Activated T-helper 17 cell treated with anti-CD3 and anti-CD28 coated beads, Interleukin-2, amount 50 U/mL, for 72 hours (primary cell): ENCODE results near the gene MAS1. TPM values are rescaled to one million over a fixed set of nuclear protein-coding genes. Genes with fewer than 3 reads are reported as not detected.
"Not testable (repeated sequence)": the region's sequence is repeated elsewhere in the genome, so short reads cannot be mapped to it uniquely, and the experiment has no call there.

Experiments
- ATAC-seq: fragments of 150-1000 bp; cut with Tn5 transposase; replicated peaks from 2 replicates; pipeline ENCODE4 v1.10.0; 2021; ENCODE audit warnings: mild to moderate bottlenecking, moderate library complexity
- H3K27ac Mint-ChIP-seq: one replicate; pipeline ENCODE4 v1.8.0; 2022; ENCODE audit warnings: mixed read lengths
- H3K27me3 Mint-ChIP-seq: one replicate; pipeline ENCODE4 v1.8.0; 2022; ENCODE audit warnings: mixed read lengths
- H3K36me3 Mint-ChIP-seq: one replicate; pipeline ENCODE4 v1.8.0; 2022; ENCODE audit warnings: low read depth, mild to moderate bottlenecking, mixed read lengths
- H3K4me1 Mint-ChIP-seq: one replicate; pipeline ENCODE4 v1.8.0; 2022; ENCODE audit warnings: mixed read lengths
- H3K4me3 Mint-ChIP-seq: one replicate; pipeline ENCODE4 v1.8.0; 2022; ENCODE audit warnings: mild to moderate bottlenecking, mixed read lengths
- H3K9me3 Mint-ChIP-seq: one replicate; pipeline ENCODE4 v1.8.0; 2022; ENCODE audit warnings: mixed read lengths
- total RNA-seq, 2 donors: library from RNA; stranded (reverse); gene quantifications; one replicate each; pipeline ENCODE4 v1.2.3, GENCODE V29; 2022

Gene MAS1
- total RNA-seq, 2 donors from 2014 or later, result not detected

DNA sequence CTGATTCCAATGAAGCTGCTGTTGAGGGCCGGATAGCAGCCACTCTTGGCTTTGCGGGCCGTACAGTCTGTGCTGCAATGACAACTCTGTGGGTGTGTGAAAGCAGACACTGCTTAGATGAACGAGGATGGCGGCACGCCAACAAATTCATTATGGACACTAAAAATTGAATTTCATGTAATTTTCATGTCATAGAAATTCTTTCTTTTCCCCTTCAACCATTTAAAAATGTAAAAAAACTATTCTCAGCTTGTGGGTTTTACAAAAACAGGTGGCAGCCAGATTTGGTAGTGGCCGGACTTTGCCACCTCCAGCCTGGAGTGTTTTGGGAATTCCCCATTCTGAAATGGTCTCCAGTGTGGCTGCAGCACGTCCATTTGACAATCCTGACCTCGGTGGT, 26.0 kb downstream of the MAS1 start:
- H3K9me3 Mint-ChIP-seq, result no peaks in the 10 kb centered on the region
- peaks cover 6% of the 10 kb centered on the region for H3K4me1 Mint-ChIP-seq
- H3K27me3 Mint-ChIP-seq, result peaks cover 14% of the 10 kb centered on the region
- no peak for ATAC-seq
- no peak overlapping the region for H3K4me3 Mint-ChIP-seq
- H3K36me3 Mint-ChIP-seq, result no peaks in the 10 kb centered on the region
- no peak overlapping the region for H3K27ac Mint-ChIP-seq

DNA sequence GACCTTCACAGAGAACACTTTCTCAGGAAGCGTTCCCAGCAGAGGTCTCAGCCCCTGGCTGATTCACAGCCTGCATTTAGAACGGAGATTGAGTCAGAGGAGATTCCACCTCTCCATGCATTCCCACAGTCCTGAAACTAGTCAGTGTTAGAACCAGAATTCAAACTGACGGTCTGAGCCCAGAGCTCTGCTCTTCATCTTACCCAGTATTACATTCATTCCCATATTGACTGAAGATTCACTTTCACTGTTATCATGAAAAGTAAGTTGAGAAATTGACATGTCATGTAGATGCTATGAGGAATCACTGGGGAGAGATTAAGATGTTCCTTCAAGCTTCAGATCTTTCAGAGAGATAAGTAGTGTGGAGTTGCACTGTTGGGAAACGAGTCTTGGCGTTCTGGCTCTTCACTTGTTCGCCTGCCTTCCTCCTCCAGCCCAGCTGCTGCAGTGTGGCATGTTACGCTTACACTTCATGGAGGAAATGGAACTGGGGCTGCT, 28.3 kb downstream of the MAS1 start:
- ATAC-seq, result peak; percentile 34
- H3K4me3 Mint-ChIP-seq, result no peak overlapping the region
- H3K4me1 Mint-ChIP-seq, result peaks cover 3% of the 10 kb centered on the region
- H3K27ac Mint-ChIP-seq, result no peak overlapping the region
- no peaks in the 10 kb centered on the region for H3K36me3 Mint-ChIP-seq
- peaks cover 2% of the 10 kb centered on the region for H3K9me3 Mint-ChIP-seq
- peaks cover 9% of the 10 kb centered on the region for H3K27me3 Mint-ChIP-seq

DNA sequence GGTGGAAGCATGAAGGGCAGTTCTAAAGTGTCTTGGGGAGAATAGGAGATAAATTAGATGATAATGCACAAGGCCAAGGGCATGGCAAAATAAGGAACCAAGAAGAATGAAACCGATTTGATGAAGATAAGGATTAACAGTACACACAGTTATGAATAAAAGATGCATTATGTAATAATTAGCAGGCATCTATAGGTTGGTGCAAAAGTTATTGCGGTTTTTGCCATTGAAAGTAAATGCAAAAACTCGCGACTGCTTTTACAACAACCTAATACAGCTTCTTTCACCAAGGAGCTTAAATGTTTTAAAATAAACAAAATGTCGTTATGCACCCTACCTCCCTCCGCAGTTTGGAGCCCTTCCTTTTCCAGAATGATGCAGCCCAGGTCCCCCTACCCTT, 29.0 kb downstream of the MAS1 start:
- H3K9me3 Mint-ChIP-seq, result peaks cover 4% of the 10 kb centered on the region
- H3K36me3 Mint-ChIP-seq, result no peaks in the 10 kb centered on the region
- no peak overlapping the region for H3K27ac Mint-ChIP-seq
- no peak overlapping the region for H3K4me3 Mint-ChIP-seq
- H3K4me1 Mint-ChIP-seq, result no peaks in the 10 kb centered on the region
- peaks cover 9% of the 10 kb centered on the region for H3K27me3 Mint-ChIP-seq
- no peak for ATAC-seq

DNA sequence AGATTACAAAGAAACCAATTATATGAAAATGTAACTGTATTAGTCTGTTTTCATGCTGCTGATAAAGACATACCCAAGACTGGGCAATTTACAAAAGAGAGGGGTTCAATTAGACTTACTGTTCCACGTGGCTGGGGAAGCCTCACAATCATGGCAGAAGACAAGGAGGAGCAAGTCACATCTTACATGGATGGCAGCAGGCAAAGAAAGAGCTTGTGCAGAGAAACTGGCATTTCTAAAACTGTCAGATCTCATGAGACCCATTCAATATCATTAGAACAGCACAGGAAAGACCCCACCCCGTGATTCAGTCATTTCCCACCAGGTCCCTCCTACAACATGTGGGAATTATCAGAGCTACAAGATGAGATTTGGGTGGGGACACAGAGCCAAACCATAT, 33.4 kb downstream of the MAS1 start:
- H3K4me3 Mint-ChIP-seq, ATAC-seq, H3K27me3 Mint-ChIP-seq, H3K9me3 Mint-ChIP-seq, H3K4me1 Mint-ChIP-seq, H3K27ac Mint-ChIP-seq, H3K36me3 Mint-ChIP-seq: not testable (repeated sequence)

DNA sequence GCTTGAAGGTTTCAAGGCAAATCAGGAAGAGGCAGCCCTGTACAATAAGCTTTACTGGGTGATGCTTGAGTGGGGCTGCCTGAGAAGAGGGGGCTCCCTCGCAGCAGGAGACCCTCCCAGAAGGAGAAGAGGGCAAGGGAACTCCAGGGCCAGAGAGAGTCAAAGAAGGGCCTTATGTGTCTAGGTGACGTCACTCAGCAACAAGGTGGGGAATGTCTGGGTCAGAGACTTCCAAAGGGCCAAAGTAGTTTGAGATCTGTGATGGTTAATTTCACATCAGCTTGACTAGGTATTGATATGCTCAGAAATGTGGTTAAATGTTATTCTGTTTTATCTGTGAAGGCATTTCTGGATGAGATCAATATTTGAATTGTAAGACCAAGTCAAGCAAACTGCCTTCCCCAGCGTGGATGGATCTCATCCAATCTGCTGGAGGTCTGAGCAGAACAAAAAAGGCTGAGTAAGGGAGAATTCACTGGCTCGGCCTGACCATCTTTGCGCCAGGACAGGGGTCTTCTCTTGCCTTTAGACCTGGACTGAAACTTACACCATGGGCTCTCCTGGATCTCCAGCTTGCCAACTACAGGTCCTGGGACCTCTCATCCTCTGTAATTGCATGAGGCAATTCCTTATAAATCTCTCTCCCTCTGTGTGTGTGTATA, 35.9 kb downstream of the MAS1 start:
- no peaks in the 10 kb centered on the region for H3K36me3 Mint-ChIP-seq
- no peak overlapping the region for H3K4me3 Mint-ChIP-seq
- peaks cover 20% of the 10 kb centered on the region for H3K4me1 Mint-ChIP-seq
- H3K27me3 Mint-ChIP-seq, result no peaks in the 10 kb centered on the region
- no peak for ATAC-seq
- H3K27ac Mint-ChIP-seq, result no peak overlapping the region
- H3K9me3 Mint-ChIP-seq, result peaks cover 4% of the 10 kb centered on the region

DNA sequence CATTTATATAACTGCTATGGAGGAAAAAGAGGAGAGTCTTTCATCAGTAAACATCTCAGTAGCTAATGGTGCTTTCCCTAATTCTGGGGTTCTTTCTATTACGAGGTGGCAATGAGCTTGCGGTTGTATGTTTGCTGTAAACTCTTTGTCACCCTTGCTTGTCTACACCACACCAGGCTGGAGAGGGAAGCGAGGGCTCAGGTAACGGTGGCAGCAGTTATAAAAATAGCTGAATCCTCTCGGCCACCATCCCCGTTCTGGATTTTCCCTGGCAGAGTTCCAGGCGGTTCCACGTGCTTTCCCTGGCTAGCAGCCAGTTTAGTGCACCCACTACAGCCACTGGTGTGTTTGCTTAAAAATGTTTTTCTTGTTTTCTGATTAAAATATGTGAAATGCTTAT, 39.0 kb downstream of the MAS1 start:
- peak; percentile 57 for ATAC-seq
- H3K36me3 Mint-ChIP-seq, result no peaks in the 10 kb centered on the region
- H3K27ac Mint-ChIP-seq, result peak overlapping the region; percentile 96
- peak overlapping the region; percentile 49 for H3K4me3 Mint-ChIP-seq
- no peaks in the 10 kb centered on the region for H3K9me3 Mint-ChIP-seq
- no peaks in the 10 kb centered on the region for H3K27me3 Mint-ChIP-seq
- H3K4me1 Mint-ChIP-seq, result peaks cover 28% of the 10 kb centered on the region

DNA sequence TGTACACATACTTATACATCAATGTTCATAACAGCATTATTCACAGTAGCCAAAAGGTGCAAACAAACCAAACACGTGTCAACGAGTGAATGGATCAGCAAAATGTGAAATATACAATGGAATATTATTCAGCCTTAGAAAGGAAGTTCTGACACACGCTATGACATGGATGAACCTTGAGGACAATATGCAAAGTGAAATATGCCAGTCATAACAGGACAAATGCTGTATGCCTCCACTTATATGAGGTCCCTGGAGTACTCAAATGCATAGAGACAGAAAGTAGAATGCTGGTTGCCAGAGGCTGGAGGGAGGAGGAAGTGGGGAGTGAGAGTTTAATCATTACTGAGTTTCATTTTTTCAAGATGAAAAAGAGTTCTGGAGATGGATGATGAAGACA, 40.3 kb downstream of the MAS1 start:
- peak; percentile 91 for ATAC-seq
- Mint-ChIP-seq H3K36me3 (no peaks in the 10 kb centered on the region), H3K9me3 (no peaks in the 10 kb centered on the region), H3K4me1 (peaks cover 28% of the 10 kb centered on the region), H3K4me3 (peak overlapping the region; percentile 49), H3K27me3 (no peaks in the 10 kb centered on the region), H3K27ac (peak overlapping the region; percentile 96)

DNA sequence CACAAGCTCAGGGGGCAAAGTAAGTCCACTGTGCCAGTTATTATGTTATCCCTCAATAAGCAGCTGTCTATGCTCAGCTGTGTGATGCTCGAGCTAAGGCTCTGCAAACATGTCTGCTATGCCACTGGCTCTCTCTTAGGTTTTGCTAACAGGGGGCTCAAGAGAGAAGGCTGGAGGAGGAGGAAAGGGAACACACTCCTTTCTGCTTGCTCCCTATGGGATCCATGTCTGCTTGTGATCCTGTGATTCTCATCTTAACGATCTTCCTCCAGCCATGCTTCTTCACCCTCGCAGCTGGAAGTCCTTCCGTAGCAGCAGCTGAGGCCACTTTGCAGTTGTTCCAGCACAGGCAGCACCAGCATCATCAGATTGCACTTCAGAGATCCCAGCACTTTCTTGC, 41.1 kb downstream of the MAS1 start:
- H3K9me3 Mint-ChIP-seq, result no peaks in the 10 kb centered on the region
- ATAC-seq, result no peak
- H3K27ac Mint-ChIP-seq, result peak overlapping the region; percentile 38
- H3K4me3 Mint-ChIP-seq, result peak overlapping the region; percentile 49
- H3K27me3 Mint-ChIP-seq, result no peaks in the 10 kb centered on the region
- peaks cover 28% of the 10 kb centered on the region for H3K4me1 Mint-ChIP-seq
- H3K36me3 Mint-ChIP-seq, result no peaks in the 10 kb centered on the region

DNA sequence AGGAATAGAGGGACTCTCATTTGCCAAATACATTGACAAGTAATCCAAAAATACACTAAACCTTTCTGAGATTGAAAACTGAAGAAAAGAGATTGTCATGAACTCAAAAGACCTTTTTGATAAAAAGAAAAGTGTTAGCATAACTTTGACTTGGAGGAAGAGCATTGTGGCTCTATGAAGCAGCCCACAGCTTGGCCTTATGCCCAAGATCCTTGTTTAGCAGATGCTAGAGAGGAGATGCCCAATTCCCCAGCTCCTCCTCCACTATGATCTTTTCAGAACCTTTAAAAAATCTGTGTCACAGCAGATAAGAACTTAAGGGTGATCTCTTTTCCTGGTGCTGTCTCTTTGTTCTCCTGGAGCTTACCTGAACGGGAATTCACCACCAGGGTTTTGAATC, 42.3 kb downstream of the MAS1 start:
- Mint-ChIP-seq H3K27me3 (no peaks in the 10 kb centered on the region), H3K4me1 (peaks cover 28% of the 10 kb centered on the region), H3K9me3 (no peaks in the 10 kb centered on the region), H3K27ac (no peak overlapping the region), H3K4me3 (no peak overlapping the region), H3K36me3 (no peaks in the 10 kb centered on the region)
- ATAC-seq, result no peak

DNA sequence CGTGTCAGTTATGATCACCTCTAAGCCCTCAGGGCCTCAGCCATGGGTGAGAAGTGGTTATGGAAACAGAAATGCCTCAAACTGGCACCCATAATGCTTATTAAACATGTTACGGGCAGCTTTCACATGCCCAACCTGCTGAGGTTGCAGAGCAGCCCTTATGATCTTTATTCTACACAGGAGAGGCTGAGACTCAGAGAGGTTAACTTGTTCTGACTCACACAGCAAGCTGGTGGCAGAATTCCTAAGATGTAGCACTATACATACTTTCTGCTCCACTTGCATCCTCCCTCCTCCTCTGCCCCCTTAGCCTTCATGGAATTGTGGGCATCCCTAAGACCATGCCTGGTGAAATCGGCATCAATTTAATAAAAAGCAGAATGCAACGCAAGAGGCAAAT, 43.4 kb downstream of the MAS1 start:
- Mint-ChIP-seq H3K4me1 (peaks cover 27% of the 10 kb centered on the region), H3K9me3 (no peaks in the 10 kb centered on the region), H3K27me3 (peaks cover 5% of the 10 kb centered on the region), H3K4me3 (no peak overlapping the region), H3K36me3 (no peaks in the 10 kb centered on the region), H3K27ac (no peak overlapping the region)
- no peak for ATAC-seq

DNA sequence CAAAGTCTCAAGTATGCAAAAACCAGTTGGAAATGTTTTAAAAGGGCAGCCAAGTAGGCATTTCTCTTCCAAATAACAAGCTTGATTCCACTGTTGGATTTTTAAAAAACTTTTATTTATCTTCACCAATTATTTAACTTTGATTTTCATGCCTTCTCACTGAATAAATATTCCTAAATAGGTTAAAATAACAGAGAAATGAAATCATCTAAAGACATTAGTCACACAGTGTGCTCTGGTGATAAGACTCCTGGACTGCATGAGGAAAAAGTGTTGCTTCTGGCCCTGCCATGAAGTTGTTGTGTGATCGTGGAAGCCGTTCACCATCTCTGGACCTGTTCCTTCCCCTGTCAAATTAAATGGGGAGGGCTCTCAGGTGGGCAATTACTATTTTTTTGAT, 44.3 kb downstream of the MAS1 start:
- Mint-ChIP-seq H3K4me3 (no peak overlapping the region), H3K4me1 (peaks cover 20% of the 10 kb centered on the region), H3K9me3 (no peaks in the 10 kb centered on the region), H3K27ac (no peak overlapping the region), H3K36me3 (no peaks in the 10 kb centered on the region), H3K27me3 (peaks cover 5% of the 10 kb centered on the region)
- ATAC-seq, result no peak

DNA sequence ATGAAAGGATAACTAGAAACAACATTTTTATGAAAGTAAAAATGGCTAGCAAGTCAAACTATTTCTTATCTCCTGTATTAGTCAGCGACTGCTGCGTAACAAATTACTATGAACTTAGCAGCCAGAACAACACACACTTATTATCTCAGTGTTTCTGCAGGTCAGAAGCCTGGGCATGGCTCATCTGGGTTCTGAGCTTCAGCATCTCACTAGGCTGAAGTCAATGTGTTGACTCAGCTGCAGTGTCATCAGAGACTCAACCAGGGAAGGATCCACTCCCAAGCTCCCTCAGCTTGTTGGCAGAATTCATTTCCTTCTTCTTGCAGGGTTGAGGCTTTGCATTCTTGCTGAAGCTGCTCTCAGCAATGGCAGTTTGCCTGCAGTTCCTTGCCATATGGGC, 44.8 kb downstream of the MAS1 start:
- H3K4me1 Mint-ChIP-seq, result peaks cover 16% of the 10 kb centered on the region
- ATAC-seq, result no peak

DNA sequence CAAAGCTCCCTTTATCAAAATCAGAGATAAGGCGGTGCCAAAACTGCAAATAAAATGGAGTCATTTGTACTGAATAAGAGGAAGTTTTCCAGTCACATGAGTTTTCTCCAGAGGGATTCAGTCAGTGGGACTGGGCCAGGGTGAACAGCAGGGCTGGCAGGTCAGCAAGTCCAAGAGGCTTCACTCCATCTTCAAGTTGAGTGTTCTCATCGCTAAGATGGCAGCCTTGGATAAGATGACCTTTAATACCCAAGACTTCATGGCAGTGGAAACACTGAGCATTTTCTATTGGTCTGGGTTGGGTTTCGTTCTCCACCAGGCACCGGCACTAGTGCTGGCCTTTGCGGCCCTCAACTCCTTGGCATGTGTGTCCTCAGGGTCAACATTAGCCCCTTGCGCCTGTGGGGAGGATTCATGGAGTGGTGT, 48.8 kb downstream of the MAS1 start:
- peaks cover 9% of the 10 kb centered on the region for H3K27me3 Mint-ChIP-seq
- peaks cover 5% of the 10 kb centered on the region for H3K9me3 Mint-ChIP-seq
- no peak for ATAC-seq
- no peak overlapping the region for H3K27ac Mint-ChIP-seq
- H3K36me3 Mint-ChIP-seq, result no peaks in the 10 kb centered on the region
- H3K4me1 Mint-ChIP-seq, result peaks cover 7% of the 10 kb centered on the region
- H3K4me3 Mint-ChIP-seq, result no peak overlapping the region

More for the DNA sequence above, 44.8 kb downstream of the MAS1 start:
- no peak overlapping the region for H3K27ac Mint-ChIP-seq
- H3K27me3 Mint-ChIP-seq, result peaks cover 5% of the 10 kb centered on the region
- no peaks in the 10 kb centered on the region for H3K9me3 Mint-ChIP-seq
- no peak overlapping the region for H3K4me3 Mint-ChIP-seq
- H3K36me3 Mint-ChIP-seq, result no peaks in the 10 kb centered on the region
